Panc1 (cell line): ENCODE measurements around the gene TOX3.

Experiments
- POLR2AphosphoS5 ChIP-seq: IDR thresholded peaks from 2 replicates; pipeline ENCODE4 v1.6.1; 2012; ENCODE audit warnings: mild to moderate bottlenecking, low read depth, low read length, moderate library complexity
- TF ChIP-seq, protein P1 (sequence below): fragments of 450-650 bp; IDR thresholded peaks from 2 replicates; pipeline ENCODE4 v1.5.1; 2017; ENCODE audit warnings: mild to moderate bottlenecking

- TF ChIP-seq, protein P1, sequence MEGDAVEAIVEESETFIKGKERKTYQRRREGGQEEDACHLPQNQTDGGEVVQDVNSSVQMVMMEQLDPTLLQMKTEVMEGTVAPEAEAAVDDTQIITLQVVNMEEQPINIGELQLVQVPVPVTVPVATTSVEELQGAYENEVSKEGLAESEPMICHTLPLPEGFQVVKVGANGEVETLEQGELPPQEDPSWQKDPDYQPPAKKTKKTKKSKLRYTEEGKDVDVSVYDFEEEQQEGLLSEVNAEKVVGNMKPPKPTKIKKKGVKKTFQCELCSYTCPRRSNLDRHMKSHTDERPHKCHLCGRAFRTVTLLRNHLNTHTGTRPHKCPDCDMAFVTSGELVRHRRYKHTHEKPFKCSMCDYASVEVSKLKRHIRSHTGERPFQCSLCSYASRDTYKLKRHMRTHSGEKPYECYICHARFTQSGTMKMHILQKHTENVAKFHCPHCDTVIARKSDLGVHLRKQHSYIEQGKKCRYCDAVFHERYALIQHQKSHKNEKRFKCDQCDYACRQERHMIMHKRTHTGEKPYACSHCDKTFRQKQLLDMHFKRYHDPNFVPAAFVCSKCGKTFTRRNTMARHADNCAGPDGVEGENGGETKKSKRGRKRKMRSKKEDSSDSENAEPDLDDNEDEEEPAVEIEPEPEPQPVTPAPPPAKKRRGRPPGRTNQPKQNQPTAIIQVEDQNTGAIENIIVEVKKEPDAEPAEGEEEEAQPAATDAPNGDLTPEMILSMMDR, result no peak
- no peak for TF ChIP-seq POLR2AphosphoS5
Observed at GRCh38 chr16:52578829-52579498, 32.0 kb upstream of the TOX3 start.
